Muscle layer of duodenum (tissue), 2 donors: ENCODE results near the gene FKBP5.

Experiments used
- H3K27ac ChIP-seq: one replicate; pipeline ENCODE4 v1.7.0; 2013; ENCODE audit warnings: mild to moderate bottlenecking, low read length
- H3K27me3 ChIP-seq: one replicate; pipeline ENCODE4 v1.7.0; 2013; ENCODE audit warnings: low read depth, mild to moderate bottlenecking, control low read depth, low read length
- H3K36me3 ChIP-seq, 2 donors: one replicate each; pipeline ENCODE4 v1.7.0; 2013; ENCODE audit warnings: low read length in 2 of 2, control low read depth in 1 of 2, mild to moderate bottlenecking in 1 of 2; ENCODE audit not compliant: insufficient read depth in 2 of 2, control insufficient read depth in 1 of 2
- H3K4me1 ChIP-seq, 2 donors: one replicate each; pipeline ENCODE4 v1.7.0; 2013; ENCODE audit warnings: low read length in 2 of 2, mild to moderate bottlenecking in 2 of 2, control low read depth in 1 of 2, moderate library complexity in 1 of 2; ENCODE audit not compliant: insufficient read depth in 2 of 2, control insufficient read depth in 1 of 2
- H3K4me3 ChIP-seq, 2 donors: one replicate each; pipeline ENCODE4 v1.7.0; 2013; ENCODE audit warnings: low read length in 2 of 2, low read depth in 1 of 2, mild to moderate bottlenecking in 1 of 2
- H3K9me3 ChIP-seq, 2 donors: one replicate each; pipeline ENCODE4 v1.7.0; 2013; ENCODE audit warnings: low read length in 2 of 2, control low read depth in 1 of 2, mild to moderate bottlenecking in 1 of 2; ENCODE audit not compliant: control insufficient read depth in 1 of 2
- donor health status: healthy.

FKBP5 gene

DNA sequence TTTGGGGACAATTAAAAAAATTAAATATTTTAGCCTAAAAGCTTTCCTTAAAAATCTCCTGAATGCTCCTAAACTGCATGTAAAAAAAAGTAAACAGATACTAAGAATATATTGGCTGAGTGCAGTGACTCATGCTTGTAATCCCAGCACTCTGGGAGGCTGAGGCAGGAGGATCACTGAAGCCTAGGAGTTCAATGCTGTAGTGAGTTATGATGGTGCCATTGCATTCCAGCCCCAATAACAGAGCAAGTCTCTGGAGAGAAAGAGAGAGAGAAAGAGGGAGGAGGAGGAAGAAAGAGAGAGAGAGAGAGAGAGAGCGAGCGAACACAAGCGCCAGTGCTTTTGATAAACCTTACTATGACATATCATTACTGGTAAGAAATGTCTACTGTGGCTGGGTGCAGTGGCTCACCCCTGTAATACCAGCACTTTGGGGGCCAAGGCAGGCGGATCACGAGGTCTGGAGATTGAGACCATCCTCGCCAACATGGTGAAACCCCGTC lies 58.8 kb downstream of the FKBP5 start:
- H3K9me3 ChIP-seq: no peaks in the 10 kb centered on the region
- peaks cover 4 to 23% of the 10 kb centered on the region in 2 donors for H3K36me3 ChIP-seq
- peaks cover 0 to 7% of the 10 kb centered on the region in 2 donors for H3K4me1 ChIP-seq
- no peaks in the 10 kb centered on the region for H3K27me3 ChIP-seq
- H3K4me3 ChIP-seq: no peak overlapping the region
- no peak overlapping the region for H3K27ac ChIP-seq

DNA sequence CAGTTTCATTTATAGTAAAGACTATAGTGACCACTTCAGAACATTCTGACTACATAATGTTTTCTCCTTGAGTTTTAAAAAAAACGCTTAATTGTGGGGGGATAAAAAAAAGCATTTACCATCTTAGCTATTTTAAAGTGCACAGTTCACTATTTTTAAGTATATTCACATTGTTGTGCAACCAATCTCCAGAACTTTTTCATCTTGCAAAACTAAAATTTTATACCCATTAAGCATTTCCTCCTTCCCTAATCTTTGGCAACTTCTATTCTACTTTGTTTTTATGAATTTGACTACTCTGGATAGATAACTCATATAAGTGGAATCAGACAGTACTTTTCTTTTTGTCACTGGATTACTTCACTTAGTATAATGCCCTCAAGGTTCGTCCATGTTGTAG lies 62.3 kb downstream of the FKBP5 start:
- no peaks in the 10 kb centered on the region for H3K27me3 ChIP-seq
- no peaks in the 10 kb centered on the region for H3K9me3 ChIP-seq
- no peak overlapping the region for H3K4me3 ChIP-seq
- peaks cover 12 to 19% of the 10 kb centered on the region in 2 donors for H3K36me3 ChIP-seq
- no peaks in the 10 kb centered on the region for H3K4me1 ChIP-seq
- H3K27ac ChIP-seq: no peak overlapping the region

GRCh38 chr6:35624341-35625070 lies 64.2 kb downstream of the FKBP5 start:
- H3K4me3 ChIP-seq: no peak overlapping the region
- H3K36me3 ChIP-seq: peaks cover 15 to 21% of the 10 kb centered on the region in 2 donors
- no peaks in the 10 kb centered on the region for H3K27me3 ChIP-seq
- no peaks in the 10 kb centered on the region for H3K4me1 ChIP-seq
- H3K27ac ChIP-seq: no peak overlapping the region
- no peaks in the 10 kb centered on the region for H3K9me3 ChIP-seq

DNA sequence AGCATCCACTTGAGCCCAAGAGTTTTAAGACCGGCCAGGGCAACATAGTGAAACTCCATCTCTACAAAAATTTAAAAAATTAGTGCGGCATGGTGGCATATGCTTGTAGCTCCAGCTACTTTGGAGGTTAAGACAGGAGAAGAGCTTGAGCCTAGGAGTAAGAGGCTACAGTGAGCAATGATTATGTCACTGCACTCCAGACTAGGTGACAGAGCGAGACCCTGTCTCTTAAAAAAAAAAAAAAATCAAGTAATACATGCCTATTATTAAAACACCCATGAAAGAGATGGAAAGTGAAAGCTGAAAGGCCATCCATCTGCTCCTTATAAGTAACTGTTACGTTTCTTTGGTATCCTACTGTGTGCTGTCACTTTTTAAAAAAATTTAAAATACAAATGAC lies 66.4 kb downstream of the FKBP5 start:
- no peak overlapping the region for H3K27ac ChIP-seq
- no peaks in the 10 kb centered on the region for H3K9me3 ChIP-seq
- H3K36me3 ChIP-seq: peaks cover 26 to 29% of the 10 kb centered on the region in 2 donors
- no peaks in the 10 kb centered on the region for H3K4me1 ChIP-seq
- no peaks in the 10 kb centered on the region for H3K27me3 ChIP-seq
- no peak overlapping the region for H3K4me3 ChIP-seq

DNA sequence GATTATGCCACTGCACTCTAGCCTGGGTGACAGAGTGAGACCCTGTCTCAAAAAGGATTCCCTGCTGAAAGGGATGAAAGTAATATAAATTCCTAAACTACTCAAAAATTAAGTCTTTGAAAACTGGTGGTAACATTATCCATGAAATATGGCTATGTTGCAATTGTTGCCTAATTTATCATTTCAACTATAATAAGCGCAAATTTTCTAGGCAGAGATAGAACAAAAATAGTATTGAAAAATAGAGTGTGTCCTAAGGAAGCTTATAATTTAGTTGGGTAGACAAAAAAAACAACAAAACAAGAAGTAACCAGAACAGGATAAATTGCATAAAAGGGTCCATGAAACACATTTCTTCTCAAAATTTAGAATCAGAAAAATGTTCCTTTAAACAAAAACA lies 68.0 kb downstream of the FKBP5 start:
- H3K4me1 ChIP-seq: no peaks in the 10 kb centered on the region
- H3K9me3 ChIP-seq: no peaks in the 10 kb centered on the region
- H3K36me3 ChIP-seq: peaks cover 26 to 32% of the 10 kb centered on the region in 2 donors
- no peaks in the 10 kb centered on the region for H3K27me3 ChIP-seq
- no peak overlapping the region for H3K27ac ChIP-seq
- H3K4me3 ChIP-seq: no peak overlapping the region

- Histone ChIP-seq H3K27ac (no peak overlapping the region), H3K9me3 (no peaks in the 10 kb centered on the region), H3K27me3 (no peaks in the 10 kb centered on the region), H3K36me3 (peaks cover 11 to 40% of the 10 kb centered on the region in 2 donors), H3K4me1 (no peaks in the 10 kb centered on the region), H3K4me3 (no peak overlapping the region)
Measured at GRCh38 chr6:35613762-35614161, 75.0 kb downstream of the FKBP5 start.

DNA sequence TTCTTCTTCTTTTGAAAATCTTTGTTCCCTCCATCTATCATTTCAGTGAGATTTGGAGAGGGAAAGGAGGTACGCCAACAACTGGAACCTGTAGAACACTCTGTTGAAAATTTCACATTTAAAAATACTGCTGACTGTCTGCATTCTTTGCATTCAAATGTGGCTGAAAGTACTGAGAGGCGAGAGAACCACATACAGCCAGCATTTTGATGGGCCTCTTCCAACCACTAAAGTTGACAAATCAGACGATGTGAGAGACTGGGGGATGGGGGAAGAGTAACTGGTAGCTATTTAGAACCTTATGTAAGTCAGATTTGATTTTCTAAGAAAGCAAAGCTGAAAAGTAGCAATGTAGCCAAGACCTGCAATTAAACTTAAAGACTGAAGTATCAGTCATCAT lies 77.5 kb downstream of the FKBP5 start:
- Histone ChIP-seq H3K27me3 (no peaks in the 10 kb centered on the region), H3K4me1 (no peaks in the 10 kb centered on the region), H3K27ac (no peak overlapping the region), H3K4me3 (no peak overlapping the region), H3K36me3 (peaks cover 7 to 32% of the 10 kb centered on the region in 2 donors), H3K9me3 (no peaks in the 10 kb centered on the region)

- no peak overlapping the region for H3K27ac ChIP-seq
- H3K36me3 ChIP-seq: peaks cover 7 to 32% of the 10 kb centered on the region in 2 donors
- H3K9me3 ChIP-seq: no peaks in the 10 kb centered on the region
Measured at GRCh38 chr6:35610830-35611229, 77.9 kb downstream of the FKBP5 start.

DNA sequence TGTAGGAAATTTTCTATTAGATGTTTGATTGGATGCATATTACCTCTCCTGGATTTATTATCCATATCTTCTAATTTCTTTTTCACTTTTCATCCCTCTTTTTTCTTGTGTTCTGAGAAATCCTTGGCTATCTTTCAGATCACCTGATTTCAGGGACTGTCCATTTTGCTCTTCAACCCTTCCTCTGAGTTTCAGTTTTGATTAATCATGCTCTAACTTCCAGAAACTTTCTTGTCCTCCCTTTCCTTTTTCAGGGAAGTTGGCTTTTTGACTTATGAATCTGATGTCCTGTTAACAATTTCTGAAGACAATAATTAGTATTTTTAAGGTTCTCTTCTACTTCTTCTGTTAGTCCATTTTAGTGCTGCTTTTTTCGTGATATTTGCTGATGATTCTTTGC lies 79.1 kb downstream of the FKBP5 start:
- H3K27ac ChIP-seq: no peak overlapping the region
- H3K36me3 ChIP-seq: peaks cover 7 to 31% of the 10 kb centered on the region in 2 donors
- H3K9me3 ChIP-seq: no peaks in the 10 kb centered on the region
- no peaks in the 10 kb centered on the region for H3K4me1 ChIP-seq
- H3K27me3 ChIP-seq: no peaks in the 10 kb centered on the region
- H3K4me3 ChIP-seq: no peak overlapping the region

More at GRCh38 chr6:35610830-35611229, 77.9 kb downstream of the FKBP5 start:
- Histone ChIP-seq H3K4me1 (no peaks in the 10 kb centered on the region), H3K4me3 (no peak overlapping the region), H3K27me3 (no peaks in the 10 kb centered on the region)

- H3K27ac ChIP-seq: no peak overlapping the region
- no peaks in the 10 kb centered on the region for H3K27me3 ChIP-seq
- H3K9me3 ChIP-seq: no peaks in the 10 kb centered on the region
- H3K4me3 ChIP-seq: no peak overlapping the region
- peaks cover 4 to 16% of the 10 kb centered on the region in 2 donors for H3K36me3 ChIP-seq
- peaks cover 2 to 7% of the 10 kb centered on the region in 2 donors for H3K4me1 ChIP-seq
Measured at GRCh38 chr6:35607517-35608233, 81.0 kb downstream of the FKBP5 start.

DNA sequence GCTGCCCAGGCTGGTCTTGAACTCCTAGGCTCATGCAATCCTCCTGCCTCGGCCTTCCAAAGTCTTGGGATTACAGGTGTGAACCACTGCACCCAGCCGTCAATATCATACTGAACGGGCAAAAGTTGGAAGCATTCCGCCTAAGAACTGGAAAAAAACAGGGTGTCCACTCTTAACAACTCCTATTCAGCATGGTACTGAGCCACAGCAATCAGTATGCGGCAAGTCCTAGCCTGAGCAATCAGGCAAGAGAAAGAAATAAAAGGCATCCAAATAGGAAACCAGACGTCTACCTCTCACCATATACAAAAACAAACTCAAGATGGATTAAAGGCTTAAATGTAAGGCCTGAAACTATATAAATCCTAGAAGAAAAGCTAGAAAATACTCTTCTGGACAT lies 83.1 kb downstream of the FKBP5 start:
- H3K4me1 ChIP-seq: peaks cover 8 to 16% of the 10 kb centered on the region in 2 donors
- H3K27ac ChIP-seq: no peak overlapping the region
- H3K36me3 ChIP-seq: peaks cover 3 to 13% of the 10 kb centered on the region in 2 donors

More for the DNA sequence above, 83.1 kb downstream of the FKBP5 start:
- H3K4me3 ChIP-seq: no peak overlapping the region
- H3K27me3 ChIP-seq: no peaks in the 10 kb centered on the region
- H3K9me3 ChIP-seq: no peaks in the 10 kb centered on the region
